K562 (cell line): ENCODE measurements around the gene TANC1. TPM values are rescaled to one million over a fixed set of nuclear protein-coding genes. Genes with fewer than 3 reads are reported as not detected.

ENCODE experiments used
- ATAC-seq: fragments of 200-7000 bp; cut with Tn5 transposase; 3 replicates; pipeline ENCODE4 v1.9.1; 2020; ENCODE audit warnings: moderate library complexity
- BruUV-seq: library from RNA; stranded (reverse); fragments of 400-500 nt; replicated peaks from 2 replicates; lab custom pipeline; 2021; lab: Mats Ljungman, UMichigan
- CTCF ChIA-PET: fragments of 300-600 bp; formaldehyde crosslinking; extraction: SDS; loops from one replicate; lab custom pipeline; 2021; ENCODE audit warnings: low intra/inter-chr PET ratio; lab: Yijun Ruan, JAX
- POLR2A ChIA-PET: fragments of 300-600, 350-650 bp; sonication (Branson Sonifier 250); formaldehyde crosslinking; extraction: SDS; loops from one replicate; lab custom pipeline; 2021; ENCODE audit warnings: antibody characterized with exemption, inconsistent platforms; lab: Yijun Ruan, JAX
- DNase-seq, 4 experiments: peaks; one replicate each; pipeline versions ENCODE4 v3.0.0 to v3.0.0-alpha.2; 2011 to 2018; ENCODE audit warnings: low spot score in 3 of 4, mixed read lengths in 3 of 4; ENCODE audit errors: extremely low read depth in 1 of 4
- FAIRE-seq: peaks from 2 replicates; lab custom pipeline; 2011; peaks lifted over from hg19 to GRCh38; lab: Jason Lieb, UNC
- H2AFZ ChIP-seq: 2 replicates; pipeline ENCODE4 v1.6.0; 2011; ENCODE audit warnings: low read depth, low read length, control low read depth, inconsistent platforms
- H3K27ac ChIP-seq: fragments of 200-600 bp; 3 replicates; pipeline ENCODE4 v1.8.0; 2011; ENCODE audit warnings: low read depth, mild to moderate bottlenecking, control low read depth, inconsistent platforms, low read length, moderate library complexity, mixed read lengths; ENCODE audit errors: extremely low read depth
- H3K27me3 ChIP-seq, 2 experiments: fragments of 300-600 bp in 1 of 2; 2 replicates in 1 of 2; 3 replicates in 1 of 2; pipeline versions ENCODE4 v1.6.0 to v1.8.0; 2011; ENCODE audit warnings: inconsistent platforms in 2 of 2, low read length in 2 of 2, mild to moderate bottlenecking in 1 of 2, mixed read lengths in 1 of 2, moderate library complexity in 1 of 2; ENCODE audit not compliant: control insufficient read depth in 2 of 2, insufficient read depth in 2 of 2
- H3K36me3 ChIP-seq: fragments of 300-600 bp; 3 replicates; pipeline ENCODE4 v1.8.0; 2011; ENCODE audit warnings: mild to moderate bottlenecking, low read length, inconsistent platforms; ENCODE audit not compliant: control insufficient read depth, insufficient read depth
- H3K4me1 ChIP-seq, 2 experiments: fragments of 200-600 bp in 1 of 2; replicated peaks in 1 of 2; 2 replicates in 1 of 2; 3 replicates in 1 of 2; pipeline versions ENCODE4 v1.5.1 to v1.8.0; 2011; ENCODE audit warnings: inconsistent platforms in 2 of 2, low read length in 2 of 2, mild to moderate bottlenecking in 1 of 2, mixed read lengths in 1 of 2, moderate library complexity in 1 of 2; ENCODE audit not compliant: control insufficient read depth in 2 of 2, insufficient read depth in 2 of 2
- H3K4me2 ChIP-seq: 2 replicates; pipeline ENCODE4 v1.6.1; 2011; ENCODE audit warnings: low read length, control low read depth, inconsistent platforms, mixed read lengths; ENCODE audit not compliant: insufficient read depth
- H3K4me3 ChIP-seq: fragments of 200-600 bp; sonication (generic), shearing (Covaris generic); 2 replicates; pipeline ENCODE4 v1.5.1; 2016; ENCODE audit warnings: control low read depth, inconsistent platforms
- H3K79me2 ChIP-seq: fragments of 200-600 bp; 3 replicates; pipeline ENCODE4 v1.8.0; 2011; ENCODE audit warnings: low read length, inconsistent platforms; ENCODE audit not compliant: control insufficient read depth, insufficient read depth
- H3K9ac ChIP-seq, 2 experiments: 2 replicates each; pipeline versions ENCODE4 v1.6.0 to v1.6.1; 2011; ENCODE audit warnings: low read depth in 2 of 2, low read length in 2 of 2, control low read depth in 1 of 2, inconsistent platforms in 1 of 2, mild to moderate bottlenecking in 1 of 2, mixed read lengths in 1 of 2; ENCODE audit not compliant: insufficient read depth in 1 of 2
- H3K9me1 ChIP-seq: one replicate; pipeline ENCODE4 v1.6.0; 2011; ENCODE audit warnings: inconsistent platforms, mild to moderate bottlenecking, low read length, moderate library complexity; ENCODE audit not compliant: control insufficient read depth, insufficient read depth
- H3K9me3 ChIP-seq: replicated peaks from 2 replicates; pipeline ENCODE4 v1.5.1; 2011; ENCODE audit warnings: low read depth, low read length, inconsistent platforms; ENCODE audit not compliant: control insufficient read depth, insufficient read depth
- H4K20me1 ChIP-seq: replicated peaks from 2 replicates; pipeline ENCODE4 v1.6.1; 2011; ENCODE audit warnings: low read length, inconsistent platforms, mixed read lengths; ENCODE audit not compliant: control insufficient read depth, insufficient read depth
- BCL6 ChIP-seq: fragments of 250-450 bp; sonication (Bioruptor Pico); IDR thresholded peaks from 2 replicates; pipeline ENCODE4 v1.4.0; 2020
- CHD1 ChIP-seq: fragments of 200-600 bp; sonication (generic); IDR thresholded peaks from one replicate; pipeline ENCODE4 v1.6.1; 2012; ENCODE audit warnings: mild to moderate bottlenecking, moderate library complexity, low read length, inconsistent platforms
- FUS ChIP-seq: fragments of 200-400 bp; formaldehyde crosslinking; optimal IDR thresholded peaks from 2 replicates; pipeline ENCODE3; 2017; ENCODE audit warnings: low read depth, low read length
- HDAC6 ChIP-seq: IDR thresholded peaks from 2 replicates; pipeline ENCODE4 v1.6.1; 2012; ENCODE audit warnings: low read depth, mild to moderate bottlenecking, control low read depth, inconsistent platforms, low read length, moderate library complexity
- ILF3 ChIP-seq: fragments of 450-650 bp; IDR thresholded peaks from 2 replicates; pipeline ENCODE4 v1.6.1; 2018; ENCODE audit warnings: antibody characterized with exemption, mild to moderate bottlenecking, moderate library complexity, borderline replicate concordance
- KLF1 ChIP-seq: fragments of 450-650 bp; IDR thresholded peaks from 2 replicates; pipeline ENCODE4 v1.6.1; 2016; ENCODE audit warnings: missing genetic modification characterization, missing compliant biosample characterization
- NRF1 ChIP-seq, 2 experiments: fragments of 450-650 bp; IDR thresholded peaks in 1 of 2; conservative IDR thresholded peaks in 1 of 2; 2 replicates each; pipeline ENCODE4 v1.6.1; 2014; ENCODE audit warnings: mild to moderate bottlenecking in 2 of 2
- POLR2AphosphoS2 ChIP-seq: IDR thresholded peaks from 2 replicates; pipeline ENCODE4 v1.6.1; 2012; ENCODE audit warnings: low read length, improper control_type of control experiment
- POLR2G ChIP-seq: fragments of 200-400 bp; formaldehyde crosslinking; IDR thresholded peaks from 2 replicates; pipeline ENCODE4 v1.6.1; 2017; ENCODE audit warnings: low read depth, mild to moderate bottlenecking, antibody characterized with exemption, low read length, moderate library complexity
- RAD51 ChIP-seq: fragments of 450-650 bp; IDR thresholded peaks from 2 replicates; pipeline ENCODE4 v1.7.1; 2016; ENCODE audit warnings: low read depth, mild to moderate bottlenecking, borderline replicate concordance
- RBBP5 ChIP-seq: fragments of 200-600 bp; sonication (generic); IDR thresholded peaks from 2 replicates; pipeline ENCODE4 v1.6.1; 2012; ENCODE audit warnings: borderline replicate concordance, mild to moderate bottlenecking, low read length, control low read depth, inconsistent platforms; ENCODE audit not compliant: insufficient read depth, poor library complexity, severe bottlenecking
- RFX1 ChIP-seq: fragments of 450-650 bp; IDR thresholded peaks from 2 replicates; pipeline ENCODE4 v1.6.1; 2016; ENCODE audit warnings: mild to moderate bottlenecking, moderate library complexity
- TAF15 ChIP-seq: fragments of 200-400 bp; formaldehyde crosslinking; IDR thresholded peaks from 2 replicates; pipeline ENCODE4 v1.6.1; 2017; ENCODE audit warnings: mild to moderate bottlenecking, low read depth, low read length, moderate library complexity
- THRA ChIP-seq: fragments of 450-650 bp; IDR thresholded peaks from 2 replicates; pipeline ENCODE4 v1.6.1; 2017; ENCODE audit warnings: mild to moderate bottlenecking, moderate library complexity
- ZNF121 ChIP-seq: sonication (generic); formaldehyde crosslinking; conservative IDR thresholded peaks from 2 replicates; pipeline ENCODE4 v1.8.0; 2022; ENCODE audit warnings: missing genetic modification reagents
- ZNF263 ChIP-seq: sonication (generic); formaldehyde crosslinking; IDR thresholded peaks from 2 replicates; pipeline ENCODE4 v1.8.0; 2022; ENCODE audit warnings: mild to moderate bottlenecking, missing genetic modification reagents, borderline replicate concordance
- ZNF444 ChIP-seq: fragments of 250-450 bp; sonication (Bioruptor Pico); IDR thresholded peaks from 2 replicates; pipeline ENCODE4 v1.4.0; 2020; ENCODE audit warnings: mild to moderate bottlenecking, moderate library complexity
- WGBS: fragments of 100-300 bp; shearing (Covaris generic); methylation state at CpG from one replicate; pipeline ENCODE4 v1.1.6; 2016; ENCODE audit warnings: low coverage, mixed read lengths; ENCODE audit not compliant: insufficient coverage; ENCODE audit errors: missing lambda C conversion rate; 5-methylcytosine and 5-hydroxymethylcytosine counted together
- in situ Hi-C: fragments of 300-500 bp; cut with MboI; formaldehyde crosslinking; loops from 4 replicates; pipeline ENCODE4 v1.15.0; 2018; ENCODE audit warnings: inconsistent platforms, mixed read lengths
- intact Hi-C: fragments of 100-400 bp; cut with micrococcal nuclease; formaldehyde crosslinking; loops from 2 replicates; pipeline ENCODE4 v1.14.2; 2022
- polyA plus RNA-seq, 8 experiments: library from polyadenylated mRNA; depleted of rRNA in 4 of 8; stranded (reverse) in 5 of 8; unstranded in 3 of 8; fragments of >200 nt; fragmentation: Nextera tagmentation in 2 of 8; fragmentation: Illumina TruSeq in 1 of 8; extraction: Ambion mirVana in 2 of 8; extraction: Trizol in 1 of 8; gene quantifications; 2 replicates each; pipeline versions ENCODE4 v1.2.1 to v1.2.3, GENCODE V29; 2011 to 2014; ENCODE audit warnings: inconsistent platforms in 1 of 8, missing spikeins in 1 of 8
- total RNA-seq, 7 experiments: library from RNA; depleted of rRNA in 6 of 7; stranded (reverse); fragments of >200 nt in 6 of 7; fragmentation: Illumina TruSeq in 2 of 7; extraction: Trizol in 2 of 7; gene quantifications; 2 replicates each; pipeline versions ENCODE4 v1.2.1 to v1.2.3, GENCODE V29; 2011 to 2021; ENCODE audit warnings: low replicate concordance in 1 of 7

Gene TANC1
- total and polyA plus RNA-seq, 9 of the 15 experiments (the other 6 are each of a cell fraction or from before 2014, with no cell fraction given), result under 0.01 to 0.20 (median 0.07) TPM; not detected in 1

DNA sequence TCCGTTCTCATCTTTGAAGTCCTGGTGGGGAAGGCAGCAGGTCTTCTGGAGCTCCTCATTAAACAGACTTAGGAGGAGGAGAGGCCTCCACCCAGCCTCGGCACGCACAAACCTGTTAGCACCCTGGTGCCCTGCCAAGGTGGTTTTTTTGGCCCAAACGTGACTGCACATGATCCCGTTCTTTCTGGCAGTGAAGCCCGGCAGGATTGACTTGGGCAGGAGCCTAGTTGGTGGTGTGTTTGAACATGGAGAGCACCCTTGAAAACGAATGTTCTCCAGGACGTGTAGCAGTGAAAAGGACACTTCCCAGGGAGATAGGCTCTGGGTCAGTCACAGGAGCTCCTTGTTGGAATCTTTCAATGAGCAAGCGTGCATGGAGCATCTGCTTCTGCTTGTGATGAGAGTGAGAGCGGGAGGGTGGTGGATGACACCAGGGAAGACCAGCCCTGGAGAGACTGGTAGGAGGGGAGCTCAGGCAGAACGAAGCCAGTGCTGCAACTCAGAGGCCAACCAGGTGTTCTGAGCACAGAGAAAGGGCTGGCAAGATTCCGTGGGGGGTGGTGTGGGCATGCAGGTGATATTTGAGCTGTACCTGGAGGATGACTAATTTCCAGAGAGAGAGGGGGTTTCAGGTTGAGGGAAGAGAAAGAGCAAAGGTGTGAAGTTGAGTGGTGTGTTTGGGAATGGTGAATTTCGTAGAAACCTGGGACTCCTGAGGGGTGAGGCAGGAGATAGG, 73.8 kb downstream of the TANC1 start:
- TF ChIP-seq RFX1 (no peak), ZNF263 (CRISPR knock-in tag) (no peak), ILF3 (no peak), HDAC6 (no peak), CHD1 (no peak), RAD51 (no peak), POLR2G (no peak), BCL6 (no peak), ZNF444 (CRISPR knock-in tag) (no peak), KLF1 (tag) (no peak), POLR2AphosphoS2 (no peak), FUS (no peak), ZNF121 (CRISPR knock-in tag) (no peak), NRF1 (conservative IDR thresholded peaks at IDR 0.05 in 1 of 2, IDR thresholded peaks at IDR 0.05 in 1 of 2) (no peak), RBBP5 (no peak), TAF15 (no peak), THRA (no peak)
- TF ChIP-seq, all 486 proteins: peak for 0
- ChIA-PET POLR2A (interaction anchor here (0.6 to 0.7 kb wide), 2 partner anchors 47 to 323 kb away, joined by 3 to 4 read pairs; no protein-coding TSS in a partner anchor), CTCF (no interaction called here)
- intact Hi-C loops (no loop called here), in situ Hi-C loops (no loop called here)
- Histone ChIP-seq H2AFZ (no peak overlapping the region), H3K27ac (no peak overlapping the region), H3K9ac (no peak overlapping the region), H4K20me1 (no peaks in the 10 kb centered on the region), H3K9me3 (no peaks in the 10 kb centered on the region), H3K27me3 (peaks cover 13 to 36% of the 10 kb centered on the region in 2 experiments; a peak in 4 of 5 replicates), H3K79me2 (no peaks in the 10 kb centered on the region), H3K4me1 (no peaks in the 10 kb centered on the region), H3K4me2 (no peak overlapping the region), H3K36me3 (no peaks in the 10 kb centered on the region), H3K4me3 (no peak overlapping the region), H3K9me1 (no peaks in the 10 kb centered on the region)
- DNase-seq, result no peak
- FAIRE-seq, result no peak
- ATAC-seq, result no peak
- no TSS peak for BruUV-seq
- under 1% methylated on average over 13 of the region's 13 CpGs for WGBS
